GM12878 (cell line): ENCODE results near the gene COPS7A. TPM values are rescaled to one million over a fixed set of nuclear protein-coding genes. Genes with fewer than 3 reads are reported as not detected.

Source experiments
- ATAC-seq: fragments of 200-7000 bp; cut with Tn5 transposase; 3 replicates; pipeline ENCODE4 v1.9.1; 2020; ENCODE audit warnings: mild to moderate bottlenecking, moderate library complexity
- BruUV-seq: library from RNA; stranded (reverse); fragments of 400-500 nt; replicated peaks from 2 replicates; lab custom pipeline; 2021; lab: Mats Ljungman, UMichigan
- CTCF ChIA-PET: fragments of 300-600 bp; sonication (Branson Sonifier 250); formaldehyde crosslinking; extraction: SDS; loops from one replicate; lab custom pipeline; 2021; ENCODE audit warnings: inconsistent platforms; lab: Yijun Ruan, JAX
- POLR2A ChIA-PET: fragments of 350-600 bp; formaldehyde crosslinking; extraction: SDS; loops from one replicate; lab custom pipeline; 2021; ENCODE audit warnings: inconsistent platforms; lab: Charles Lee
- RAD21 ChIA-PET: fragments of 300-600 bp; sonication (Branson Sonifier 250); formaldehyde crosslinking; loops from one replicate; lab custom pipeline; 2023; ENCODE audit warnings: antibody characterized with exemption; ENCODE audit not compliant: unreplicated experiment; lab: Charles Lee
- SMC1A ChIA-PET: fragments of 300-600 bp; sonication (Branson Sonifier 250); formaldehyde crosslinking; loops from one replicate; lab custom pipeline; 2023; ENCODE audit not compliant: unreplicated experiment, uncharacterized antibody; lab: Charles Lee
- DNase-seq: peaks from one replicate; pipeline ENCODE4 v3.0.0-alpha.2; 2011; ENCODE audit warnings: low read depth, low spot score
- FAIRE-seq: peaks from 3 replicates; lab custom pipeline; 2011; peaks lifted over from hg19 to GRCh38; lab: Jason Lieb, UNC
- H2AFZ ChIP-seq: 2 replicates; pipeline ENCODE4 v1.6.0; 2011; ENCODE audit warnings: low read depth, low read length, control low read depth; ENCODE audit not compliant: control insufficient read depth
- H3K27ac ChIP-seq: 2 replicates; pipeline ENCODE4 v1.5.1; 2011; ENCODE audit warnings: control low read depth; ENCODE audit not compliant: control insufficient read depth, insufficient read depth
- H3K27me3 ChIP-seq, 2 experiments: replicated peaks in 1 of 2; 2 replicates each; pipeline versions ENCODE4 v1.6.0 to v1.6.1; 2011; ENCODE audit warnings: low read length in 1 of 2; ENCODE audit not compliant: control insufficient read depth in 2 of 2, insufficient read depth in 2 of 2
- H3K36me3 ChIP-seq, 2 experiments: 2 replicates each; pipeline ENCODE4 v1.5.1; 2011; ENCODE audit warnings: low read length in 1 of 2; ENCODE audit not compliant: control insufficient read depth in 2 of 2, insufficient read depth in 2 of 2
- H3K4me1 ChIP-seq: 2 replicates; pipeline ENCODE4 v1.6.1; 2011; ENCODE audit warnings: mild to moderate bottlenecking, low read length, moderate library complexity, mixed read lengths; ENCODE audit not compliant: control insufficient read depth, insufficient read depth
- H3K4me2 ChIP-seq: 2 replicates; pipeline ENCODE4 v1.6.0; 2011; ENCODE audit warnings: control low read depth; ENCODE audit not compliant: control insufficient read depth, insufficient read depth
- H3K4me3 ChIP-seq: fragments of 200-600 bp; sonication (generic); 2 replicates; pipeline ENCODE4 v1.5.1; 2016
- H3K79me2 ChIP-seq: 2 replicates; pipeline ENCODE4 v1.6.0; 2011; ENCODE audit warnings: low read length; ENCODE audit not compliant: control insufficient read depth, insufficient read depth
- H3K9ac ChIP-seq: 2 replicates; pipeline ENCODE4 v1.8.0; 2011; ENCODE audit warnings: low read length, control low read depth, mixed read lengths; ENCODE audit not compliant: control insufficient read depth, insufficient read depth
- H3K9me3 ChIP-seq: replicated peaks from 3 replicates; pipeline ENCODE4 v1.5.1; 2011; ENCODE audit warnings: mild to moderate bottlenecking, low read length; ENCODE audit not compliant: control insufficient read depth, insufficient read depth
- H4K20me1 ChIP-seq: 2 replicates; pipeline ENCODE4 v1.6.0; 2011; ENCODE audit not compliant: control insufficient read depth, insufficient read depth
- CBX3 ChIP-seq: fragments of 200-600 bp; sonication (generic); IDR thresholded peaks from 2 replicates; pipeline ENCODE4 v1.6.1; 2016; ENCODE audit warnings: low read depth, borderline replicate concordance
- JUNB ChIP-seq: IDR thresholded peaks from 2 replicates; pipeline ENCODE4 v1.6.1; 2016; ENCODE audit warnings: antibody characterized with exemption, mild to moderate bottlenecking
- MYC ChIP-seq: IDR thresholded peaks from 2 replicates; pipeline ENCODE4 v1.6.1; 2011; ENCODE audit warnings: mild to moderate bottlenecking, low read length, moderate library complexity, inconsistent platforms; ENCODE audit not compliant: insufficient read depth, insufficient replicate concordance, insufficient read length, severe bottlenecking
- WGBS: methylation state at CpG from one replicate; pipeline ENCODE4 v1.1.6; 2016; ENCODE audit warnings: low lambda C conversion rate; ENCODE audit not compliant: insufficient replicate concordance, insufficient coverage; ENCODE audit errors: missing lambda C conversion rate; 5-methylcytosine and 5-hydroxymethylcytosine counted together
- in situ Hi-C: fragments of 300-500 bp; cut with MboI; formaldehyde crosslinking; loops from 9 replicates; pipeline ENCODE4 v1.14.3; 2018; ENCODE audit warnings: mixed read lengths
- intact Hi-C: fragments of 100-400 bp; cut with micrococcal nuclease; formaldehyde crosslinking; loops from one replicate; pipeline ENCODE4 v1.14.2; 2022; ENCODE audit not compliant: unreplicated experiment
- polyA plus RNA-seq, 11 experiments: library from polyadenylated mRNA; depleted of rRNA in 4 of 11; unstranded in 6 of 11; stranded (reverse) in 5 of 11; fragments of >200 nt; fragmentation: Nextera tagmentation in 4 of 11; fragmentation: Illumina TruSeq in 1 of 11; extraction: Ambion mirVana in 4 of 11; extraction: Trizol in 1 of 11; gene quantifications; 1 replicate in 1 of 11; 2 replicates in 10 of 11; pipeline versions ENCODE4 v1.2.1 to v1.2.3, GENCODE V29; 2011 to 2016; ENCODE audit warnings: inconsistent platforms in 2 of 11, missing spikeins in 2 of 11, low read depth in 1 of 11
- total RNA-seq, 4 experiments: library from RNA; depleted of rRNA in 3 of 4; stranded (reverse); fragments of >200 nt in 3 of 4; fragmentation: Illumina TruSeq in 1 of 4; extraction: Trizol in 1 of 4; gene quantifications; 2 replicates each; pipeline versions ENCODE4 v1.2.1 to v1.2.3, GENCODE V29; 2013 to 2021

The COPS7A gene
- total and polyA plus RNA-seq, 10 of the 15 experiments (the other 5 are each of a cell fraction or from before 2014, with no cell fraction given) = 25.7 to 74.0 (median 51.9) TPM

GRCh38 chr12:6778217-6778573 lies 54.3 kb downstream of the COPS7A start:
- Histone ChIP-seq H3K9me3 (no peaks in the 10 kb centered on the region), H3K4me1 (peaks cover 31% of the 10 kb centered on the region), H4K20me1 (no peaks in the 10 kb centered on the region), H2AFZ (peak overlapping the region; percentile 70; the same call in 1 of the 2 replicates), H3K27ac (no peak overlapping the region), H3K9ac (peak overlapping the region; percentile 19), H3K36me3 (no peaks in the 10 kb centered on the region), H3K27me3 (no peaks in the 10 kb centered on the region), H3K4me2 (peak overlapping the region; percentile 79), H3K79me2 (no peaks in the 10 kb centered on the region; the same call in 1 of the 2 replicates), H3K4me3 (peak overlapping the region; percentile 56)
- ChIA-PET CTCF (interaction anchor here (0.6 to 12.7 kb wide), 14 partner anchors 12 to 335 kb away, joined by 3 to 221 read pairs (median 3); partner anchors contain the start of genes MLF2 and PTMS), POLR2A (interaction anchor here (0.7 to 2.5 kb wide), 7 partner anchors 13 to 214 kb away, joined by 3 to 9 read pairs (median 6); partner anchors contain the start of genes MLF2, PTMS and USP5), RAD21 (interaction anchor here (0.6 to 5.7 kb wide), 9 partner anchors 12 to 213 kb away, joined by 3 to 68 read pairs (median 4); partner anchors contain the start of genes COPS7A, MLF2 and PTMS), SMC1A (interaction anchor here (0.7 to 6.6 kb wide), 14 partner anchors 11 to 162 kb away, joined by 3 to 84 read pairs (median 4); partner anchors contain the start of genes CD4, COPS7A, GNB3 and MLF2)
- in situ Hi-C loops (no loop called here), intact Hi-C loops (loop anchor here (2.0 to 5.0 kb wide), 3 partner anchors 41 to 226 kb away; partner anchors contain the start of gene ZNF384)
- 76% methylated on average over 13 of the region's 14 CpGs for WGBS
- no TSS peak for BruUV-seq
- no peak for DNase-seq
- no peak for FAIRE-seq
- no peak; the same call in 2 of the 3 replicates for ATAC-seq
- TF ChIP-seq MYC = no peak
- no peak for TF ChIP-seq CBX3
- no peak for TF ChIP-seq JUNB
